Activated CD4-positive, alpha-beta T cell treated with anti-CD3 and anti-CD28 coated beads for 24 hours (primary cell): ENCODE results near the gene TSPEAR.
"Not testable (repeated sequence)": the region's sequence is repeated elsewhere in the genome, so short reads cannot be mapped to it uniquely, and the experiment has no call there.

Source experiments
- DNase-seq, 2 donors: peaks; one replicate each; pipeline ENCODE4 v3.0.0-alpha.2; 2020; ENCODE audit warnings: low read depth in 2 of 2

Gene TSPEAR

GRCh38 chr21:44650973-44651675 lies 60.2 kb downstream of the TSPEAR start:
- DNase-seq, result no peak

- DNase-seq, result no peak
Measured at GRCh38 chr21:44650265-44650972, 61.0 kb downstream of the TSPEAR start.

GRCh38 chr21:44649521-44650100 lies 61.8 kb downstream of the TSPEAR start:
- no peak for DNase-seq

- no peak for DNase-seq
Measured at GRCh38 chr21:44648557-44649311, 62.6 kb downstream of the TSPEAR start.

- no peak for DNase-seq
Measured at GRCh38 chr21:44647222-44647552, 64.2 kb downstream of the TSPEAR start.

- not testable (repeated sequence) for DNase-seq
Measured at GRCh38 chr21:44646366-44647221, 64.8 kb downstream of the TSPEAR start, which contains the start of gene KRTAP10-11. TSS of gene KRTAP10-11 (plus strand) at chr21:44646414. CDS start at chr21:44646459, 45 bp downstream.

GRCh38 chr21:44644878-44645277 lies 66.5 kb downstream of the TSPEAR start:
- DNase-seq, result no peak

- DNase-seq, result no peak
Measured at GRCh38 chr21:44643741-44644310, 67.5 kb downstream of the TSPEAR start.

- DNase-seq, result no peak
Measured at GRCh38 chr21:44640761-44641160, 70.6 kb downstream of the TSPEAR start.

- DNase-seq, result no peak
Measured at GRCh38 chr21:44639331-44639655, 72.1 kb downstream of the TSPEAR start.

- not testable (repeated sequence) for DNase-seq
Measured at GRCh38 chr21:44638506-44639330, 72.7 kb downstream of the TSPEAR start.

- not testable (repeated sequence) for DNase-seq
Measured at GRCh38 chr21:44637851-44638348, 73.5 kb downstream of the TSPEAR start.

- DNase-seq, result no peak
Measured at GRCh38 chr21:44637018-44637850, 74.1 kb downstream of the TSPEAR start, which contains the start of gene KRTAP10-10. TSS of gene KRTAP10-10 (plus strand) at chr21:44637356. CDS start at chr21:44637418, 62 bp downstream.

GRCh38 chr21:44636209-44637017 lies 75.0 kb downstream of the TSPEAR start:
- no peak for DNase-seq

GRCh38 chr21:44632067-44632466 lies 79.3 kb downstream of the TSPEAR start:
- DNase-seq, result no peak

- no peak for DNase-seq
Measured at GRCh38 chr21:44630440-44630839, 80.9 kb downstream of the TSPEAR start.

- no peak for DNase-seq
Measured at GRCh38 chr21:44628707-44629391, 82.5 kb downstream of the TSPEAR start.
